GM10847 (cell line): ENCODE data around the gene TRA2A.

Experiments
- POLR2A ChIP-seq: IDR thresholded peaks from 2 replicates; pipeline ENCODE4 v1.6.1; 2011; ENCODE audit not compliant: insufficient read length; ENCODE audit errors: extremely low read depth

Gene TRA2A

GRCh38 chr7:23467291-23467805 lies 64.4 kb downstream of the TRA2A start:
- TF ChIP-seq POLR2A, result no peak

DNA sequence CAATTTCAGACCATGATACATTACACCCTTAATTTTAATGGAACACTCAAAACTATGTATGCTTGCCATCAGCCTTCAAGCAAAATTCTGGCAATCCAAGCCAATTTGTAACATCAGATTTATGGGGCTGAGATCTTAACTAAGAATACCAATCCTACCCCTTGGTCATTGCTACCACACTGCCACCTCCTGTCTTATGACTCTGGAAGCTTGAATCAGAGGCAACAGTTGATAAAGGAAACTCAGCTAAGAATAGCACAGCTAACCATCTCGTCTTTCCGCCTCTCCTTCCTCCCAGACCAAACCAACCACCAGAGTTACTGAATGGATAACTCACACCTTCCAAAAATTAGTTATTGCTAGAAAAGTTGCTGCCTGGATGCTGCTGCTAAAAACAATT lies 68.9 kb downstream of the TRA2A start:
- no peak for TF ChIP-seq POLR2A

DNA sequence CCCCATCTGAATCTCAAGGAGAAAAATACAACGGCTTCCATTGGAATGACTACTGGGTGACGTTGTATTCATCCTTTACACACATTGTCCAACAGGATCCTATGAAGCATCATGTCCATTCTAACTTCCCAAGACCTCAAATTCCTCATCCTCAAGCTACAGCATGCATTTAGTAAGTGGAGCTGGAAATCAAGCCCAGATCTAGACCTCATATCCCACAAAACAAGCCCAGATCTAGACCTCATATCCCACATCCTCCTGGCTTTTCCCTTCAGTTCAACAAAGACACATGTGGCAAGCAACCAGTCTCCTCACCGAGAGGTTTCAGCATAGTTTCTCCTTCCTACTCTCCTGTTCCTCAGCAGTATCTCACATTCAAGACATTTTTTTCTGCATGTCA lies 73.7 kb downstream of the TRA2A start:
- no peak for TF ChIP-seq POLR2A

GRCh38 chr7:23456093-23456492 lies 75.7 kb downstream of the TRA2A start:
- no peak for TF ChIP-seq POLR2A

DNA sequence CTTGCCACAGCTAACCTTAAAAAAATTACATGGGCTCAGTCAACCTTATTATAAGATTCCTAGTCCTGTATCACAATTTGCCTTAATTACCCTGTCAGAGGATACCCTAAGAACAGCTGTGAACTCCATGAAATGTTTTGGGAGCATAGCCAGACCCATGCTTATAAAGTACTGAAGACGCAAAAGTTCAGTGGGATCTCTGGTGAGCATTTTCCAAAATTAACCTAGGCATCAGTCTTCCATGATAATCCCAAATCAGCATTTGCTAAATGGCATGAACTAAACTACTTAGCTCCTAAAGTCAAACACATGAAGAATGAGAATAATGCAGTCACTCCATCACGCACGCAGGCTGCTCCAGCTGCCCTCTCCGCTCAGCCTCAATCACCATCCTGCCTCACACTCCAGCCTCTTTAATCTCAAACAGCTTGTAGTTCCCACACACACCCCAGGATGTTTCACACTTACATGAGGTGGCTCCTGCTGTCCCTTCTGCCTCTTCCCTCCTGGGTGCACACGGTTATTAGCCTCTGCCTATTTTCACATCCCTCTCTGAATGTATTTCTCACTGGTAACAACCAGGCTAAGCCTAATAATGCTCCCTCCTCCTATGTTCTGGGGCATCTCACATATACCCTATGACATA lies 76.8 kb downstream of the TRA2A start:
- no peak for TF ChIP-seq POLR2A
